Forelimb muscle (tissue), 1 donor: ENCODE measurements around the gene FAM136A. TPM values are rescaled to one million over a fixed set of nuclear protein-coding genes. Genes with fewer than 3 reads are reported as not detected.
"Not testable (repeated sequence)": the region's sequence is repeated elsewhere in the genome, so short reads cannot be mapped to it uniquely, and the experiment has no call there.

Source experiments
- DNase-seq: peaks from one replicate; pipeline ENCODE4 v3.0.0-alpha.2; 2013; ENCODE audit warnings: low read depth
- polyA plus RNA-seq: library from polyadenylated mRNA; unstranded; fragments of 120-200 nt; gene quantifications from one replicate; pipeline ENCODE4 v1.2.1, GENCODE V29; 2013; ENCODE audit not compliant: insufficient read length

Gene FAM136A
- polyA plus RNA-seq, 1 donor: 41.8 TPM

- DNase-seq: not testable (repeated sequence)
Observed at GRCh38 chr2:70297828-70298227, 4.0 kb downstream of the FAM136A start.

GRCh38 chr2:70283500-70284191 is 18.2 kb downstream of the FAM136A start:
- DNase-seq: no peak

GRCh38 chr2:70282439-70282838 is 19.4 kb downstream of the FAM136A start:
- DNase-seq: no peak

- DNase-seq: no peak
Observed at GRCh38 chr2:70280242-70280798, 21.5 kb downstream of the FAM136A start.

GRCh38 chr2:70270323-70270722 is 31.5 kb downstream of the FAM136A start:
- no peak for DNase-seq

GRCh38 chr2:70269422-70270302 is 32.2 kb downstream of the FAM136A start:
- not testable (repeated sequence) for DNase-seq

GRCh38 chr2:70266925-70267324 is 34.9 kb downstream of the FAM136A start:
- DNase-seq: not testable (repeated sequence)

- no peak for DNase-seq
Observed at GRCh38 chr2:70261501-70261900, 40.4 kb downstream of the FAM136A start.

GRCh38 chr2:70258532-70258875 is 43.4 kb downstream of the FAM136A start:
- no peak for DNase-seq

GRCh38 chr2:70255637-70256314 is 46.1 kb downstream of the FAM136A start:
- no peak for DNase-seq

GRCh38 chr2:70250434-70250833 is 51.4 kb downstream of the FAM136A start:
- DNase-seq: no peak

GRCh38 chr2:70248181-70248847 is 53.6 kb downstream of the FAM136A start, which contains the start of gene TIA1:
Gene TIA1 (minus strand): TSS chr2:70248628. CDS start chr2:70248430, 198 bp downstream.
- DNase-seq: peak; percentile 98

- DNase-seq: no peak
Observed at GRCh38 chr2:70247364-70248180, 54.3 kb downstream of the FAM136A start.

Other genes with a start within 250 kb of the FAM136A start
- gene PCBP1, start 214.6 kb downstream of the FAM136A start, polyA plus RNA-seq: 268 TPM
- 9.0 TPM for gene C2orf42, start 111.0 kb downstream of the FAM136A start, polyA plus RNA-seq
- 176 TPM for gene TIA1, start 53.4 kb downstream of the FAM136A start, polyA plus RNA-seq
- gene PCYOX1, start 43.9 kb downstream of the FAM136A start, polyA plus RNA-seq: 28.7 TPM
- 78.3 TPM for gene SNRPG, start 8.3 kb downstream of the FAM136A start, polyA plus RNA-seq